A673 (cell line): ENCODE results near the gene NHSL1. TPM values are rescaled to one million over a fixed set of nuclear protein-coding genes. Genes with fewer than 3 reads are reported as not detected.

ENCODE experiments used
- BruUV-seq: library from RNA; stranded (reverse); fragments of 400-500 nt; replicated peaks from 2 replicates; lab custom pipeline; 2021; lab: Mats Ljungman, UMichigan
- CTCF ChIA-PET: fragments of 300-600 bp; sonication (Branson Sonifier 250); formaldehyde crosslinking; loops from one replicate; lab custom pipeline; 2022; ENCODE audit warnings: antibody characterized with exemption; lab: Charles Lee
- POLR2A ChIA-PET: fragments of 300-600 bp; sonication (Branson Sonifier 250); formaldehyde crosslinking; loops from one replicate; lab custom pipeline; 2022; ENCODE audit warnings: antibody characterized with exemption; ENCODE audit not compliant: low non-redundant PET; lab: Charles Lee
- DNase-seq: peaks from one replicate; pipeline ENCODE4 v3.0.0-alpha.2; 2015; ENCODE audit warnings: low spot score
- H3K27ac ChIP-seq: fragments of 200-600 bp; sonication (generic); 2 replicates; pipeline ENCODE4 v1.5.1; 2016; ENCODE audit warnings: mixed run types, low read depth, mild to moderate bottlenecking, mixed read lengths, antibody characterized with exemption, low read length; ENCODE audit not compliant: poor library complexity, severe bottlenecking
- H3K27me3 ChIP-seq: fragments of 200-600 bp; sonication (generic); replicated peaks from 2 replicates; pipeline ENCODE4 v1.6.1; 2017; ENCODE audit warnings: mixed run types, low read depth, mild to moderate bottlenecking, mixed read lengths, antibody characterized with exemption, low read length; ENCODE audit not compliant: insufficient read depth, poor library complexity
- H3K36me3 ChIP-seq: fragments of 200-600 bp; sonication (generic); 2 replicates; pipeline ENCODE4 v1.6.1; 2016; ENCODE audit warnings: mixed run types, mild to moderate bottlenecking, mixed read lengths, antibody characterized with exemption, low read length; ENCODE audit not compliant: insufficient read depth, poor library complexity, severe bottlenecking
- H3K4me1 ChIP-seq: fragments of 200-600 bp; sonication (generic); 2 replicates; pipeline ENCODE4 v1.6.1; 2017; ENCODE audit warnings: mixed run types, mild to moderate bottlenecking, mixed read lengths, antibody characterized with exemption, low read length; ENCODE audit not compliant: insufficient read depth, poor library complexity, severe bottlenecking
- H3K4me3 ChIP-seq: fragments of 200-600 bp; sonication (generic); 2 replicates; pipeline ENCODE4 v1.5.1; 2016; ENCODE audit warnings: low read depth, mixed run types, mild to moderate bottlenecking, mixed read lengths, low read length; ENCODE audit not compliant: poor library complexity, severe bottlenecking
- H3K9me3 ChIP-seq: fragments of 200-600 bp; sonication (generic); 2 replicates; pipeline ENCODE4 v1.6.1; 2016; ENCODE audit warnings: mixed run types, low read depth, mild to moderate bottlenecking, mixed read lengths, antibody characterized with exemption, low read length; ENCODE audit not compliant: poor library complexity, severe bottlenecking
- EZH2 ChIP-seq: fragments of 200-600 bp; sonication (generic); IDR thresholded peaks from 2 replicates; pipeline ENCODE4 v1.6.1; 2017; ENCODE audit warnings: borderline replicate concordance, low read depth, mild to moderate bottlenecking, mixed read lengths, antibody characterized with exemption, low read length; ENCODE audit not compliant: poor library complexity, severe bottlenecking
- intact Hi-C: fragments of 100-400 bp; cut with micrococcal nuclease; formaldehyde crosslinking; loops from one replicate; pipeline ENCODE4 v1.10.0; 2022; ENCODE audit not compliant: unreplicated experiment
- total RNA-seq: library from RNA; stranded (reverse); gene quantifications from 2 replicates; pipeline ENCODE4 v1.2.3, GENCODE V29; 2021
- TF ChIP-seq, protein P1 (sequence below): fragments of 300-800, 200-600 bp; sonication (generic); conservative IDR thresholded peaks from 2 replicates; pipeline ENCODE4 v1.5.1; 2017; ENCODE audit warnings: low read depth, mild to moderate bottlenecking, antibody characterized with exemption, low read length, moderate library complexity, mixed read lengths

Gene NHSL1
- total RNA-seq, 1 experiment from 2014 or later: 33.1 TPM

DNA sequence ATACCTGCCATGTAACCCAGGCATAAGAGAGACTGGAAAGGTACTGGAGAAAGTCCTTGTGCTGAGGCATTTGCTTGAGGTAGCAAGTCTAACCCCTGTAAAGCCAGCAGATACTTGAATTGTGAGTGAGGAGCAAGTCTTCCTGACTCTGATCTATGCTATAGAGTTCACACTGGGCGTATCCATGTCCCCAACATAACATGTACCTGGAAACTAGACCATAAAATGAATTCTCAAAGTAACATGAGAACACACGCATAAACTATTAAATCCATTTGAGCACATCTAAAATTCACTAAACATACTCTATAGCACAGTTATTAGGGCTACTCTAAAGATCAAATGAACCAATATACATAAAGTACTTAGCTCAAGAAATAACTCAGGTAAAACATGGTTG, 2.0 kb downstream of the NHSL1 start:
- no peaks in the 10 kb centered on the region for H3K27me3 ChIP-seq
- CTCF ChIA-PET: no interaction called here

DNA sequence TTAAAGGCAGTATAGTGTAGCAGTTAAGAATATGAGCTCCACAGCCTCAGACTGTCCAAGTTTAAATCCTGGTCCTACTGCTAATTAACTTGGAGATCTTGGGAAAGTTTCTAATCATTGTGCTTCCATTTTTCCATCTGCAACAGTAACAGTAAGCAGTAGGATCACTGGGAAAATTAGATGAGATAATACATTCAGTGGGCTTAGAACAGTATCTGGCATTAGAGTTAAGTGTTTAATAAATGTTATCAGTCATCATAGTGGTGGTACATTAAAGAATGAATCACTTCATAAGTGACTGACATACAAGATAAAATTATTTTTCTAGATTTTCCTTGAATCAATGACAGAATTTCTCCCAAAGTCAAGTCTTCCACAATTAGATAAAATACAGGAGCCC, 5.0 kb downstream of the NHSL1 start:
- ChIA-PET CTCF (no interaction called here), POLR2A (no interaction called here)
- Histone ChIP-seq H3K27me3 (no peaks in the 10 kb centered on the region), H3K36me3 (peaks cover 4% of the 10 kb centered on the region), H3K4me3 (no peak overlapping the region), H3K4me1 (peaks cover 24% of the 10 kb centered on the region), H3K9me3 (no peaks in the 10 kb centered on the region), H3K27ac (no peak overlapping the region)
- BruUV-seq: no TSS peak
- intact Hi-C loops: no loop called here
- no peak for TF ChIP-seq EZH2
- DNase-seq: no peak

More for the DNA sequence above, 2.0 kb downstream of the NHSL1 start:
- DNase-seq: no peak
- Histone ChIP-seq H3K27ac (no peak overlapping the region), H3K9me3 (no peaks in the 10 kb centered on the region), H3K4me1 (peaks cover 31% of the 10 kb centered on the region), H3K4me3 (no peak overlapping the region), H3K36me3 (peaks cover 4% of the 10 kb centered on the region)
- intact Hi-C loops: no loop called here
- no peak for TF ChIP-seq EZH2
- TF ChIP-seq, protein P1, sequence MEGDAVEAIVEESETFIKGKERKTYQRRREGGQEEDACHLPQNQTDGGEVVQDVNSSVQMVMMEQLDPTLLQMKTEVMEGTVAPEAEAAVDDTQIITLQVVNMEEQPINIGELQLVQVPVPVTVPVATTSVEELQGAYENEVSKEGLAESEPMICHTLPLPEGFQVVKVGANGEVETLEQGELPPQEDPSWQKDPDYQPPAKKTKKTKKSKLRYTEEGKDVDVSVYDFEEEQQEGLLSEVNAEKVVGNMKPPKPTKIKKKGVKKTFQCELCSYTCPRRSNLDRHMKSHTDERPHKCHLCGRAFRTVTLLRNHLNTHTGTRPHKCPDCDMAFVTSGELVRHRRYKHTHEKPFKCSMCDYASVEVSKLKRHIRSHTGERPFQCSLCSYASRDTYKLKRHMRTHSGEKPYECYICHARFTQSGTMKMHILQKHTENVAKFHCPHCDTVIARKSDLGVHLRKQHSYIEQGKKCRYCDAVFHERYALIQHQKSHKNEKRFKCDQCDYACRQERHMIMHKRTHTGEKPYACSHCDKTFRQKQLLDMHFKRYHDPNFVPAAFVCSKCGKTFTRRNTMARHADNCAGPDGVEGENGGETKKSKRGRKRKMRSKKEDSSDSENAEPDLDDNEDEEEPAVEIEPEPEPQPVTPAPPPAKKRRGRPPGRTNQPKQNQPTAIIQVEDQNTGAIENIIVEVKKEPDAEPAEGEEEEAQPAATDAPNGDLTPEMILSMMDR: no peak
- POLR2A ChIA-PET: no interaction called here
- BruUV-seq: no TSS peak

- Histone ChIP-seq H3K4me3 (no peak overlapping the region), H3K36me3 (peaks cover 4% of the 10 kb centered on the region), H3K27ac (no peak overlapping the region), H3K4me1 (peaks cover 16% of the 10 kb centered on the region), H3K27me3 (no peaks in the 10 kb centered on the region), H3K9me3 (no peaks in the 10 kb centered on the region)
- TF ChIP-seq EZH2: no peak
- TF ChIP-seq, protein P1: no peak
- BruUV-seq: no TSS peak
- POLR2A ChIA-PET: interaction anchor here (0.6 kb wide), 1 partner anchor 15 kb away, joined by 3 read pairs; no protein-coding TSS in a partner anchor
- CTCF ChIA-PET: no interaction called here
- peak; percentile 65 for DNase-seq
- intact Hi-C loops: no loop called here
Measured at GRCh38 chr6:138493413-138493812, 5.9 kb downstream of the NHSL1 start.

- H3K36me3 ChIP-seq: peaks cover 4% of the 10 kb centered on the region
- BruUV-seq: no TSS peak
- DNase-seq: no peak
- peaks cover 13% of the 10 kb centered on the region for H3K4me1 ChIP-seq
- H3K27ac ChIP-seq: no peak overlapping the region
- H3K27me3 ChIP-seq: no peaks in the 10 kb centered on the region
- TF ChIP-seq EZH2: no peak
- TF ChIP-seq, protein P1: no peak
- ChIA-PET CTCF (no interaction called here), POLR2A (no interaction called here)
- intact Hi-C loops: no loop called here
- H3K9me3 ChIP-seq: no peaks in the 10 kb centered on the region
- H3K4me3 ChIP-seq: no peak overlapping the region
Measured at GRCh38 chr6:138492871-138493270, 6.4 kb downstream of the NHSL1 start.
